RWPE1 (cell line): ENCODE measurements around the gene GLS.

Experiments
- CTCF ChIA-PET: fragments of 350-600 bp; sonication (Branson Sonifier 250); formaldehyde crosslinking; extraction: SDS; loops from one replicate; lab custom pipeline; 2021; lab: Yijun Ruan, JAX
- POLR2A ChIA-PET: fragments of 400-600 bp; formaldehyde crosslinking; extraction: SDS; loops from one replicate; lab custom pipeline; 2020; ENCODE audit warnings: antibody characterized with exemption; ENCODE audit not compliant: low non-redundant PET; lab: Yijun Ruan, JAX
- DNase-seq: peaks from one replicate; pipeline ENCODE4 v3.0.0; 2012; ENCODE audit warnings: low spot score
- H3K27ac ChIP-seq: fragments of 450-650 bp; 2 replicates; pipeline ENCODE4 v1.5.1; 2017
- CTCF ChIP-seq: fragments of 450-650 bp; conservative IDR thresholded peaks from 2 replicates; pipeline ENCODE4 v1.5.1; 2017; ENCODE audit warnings: low read depth, mild to moderate bottlenecking

The GLS gene

GRCh38 chr2:190920085-190920484 is 39.5 kb downstream of the GLS start:
- no peak for DNase-seq
- ChIA-PET POLR2A (no interaction called here), CTCF (no interaction called here)
- no peak for TF ChIP-seq CTCF
- no peak overlapping the region for H3K27ac ChIP-seq

- POLR2A ChIA-PET, result no interaction called here
- no peak for DNase-seq
- H3K27ac ChIP-seq, result no peak overlapping the region
Measured at GRCh38 chr2:190922376-190922775, 41.8 kb downstream of the GLS start.

GRCh38 chr2:190927301-190927700 is 46.7 kb downstream of the GLS start:
- no peak overlapping the region for H3K27ac ChIP-seq
- TF ChIP-seq CTCF, result no peak
- no peak for DNase-seq
- ChIA-PET CTCF (no interaction called here), POLR2A (no interaction called here)

More at GRCh38 chr2:190922376-190922775, 41.8 kb downstream of the GLS start:
- CTCF ChIA-PET, result no interaction called here
- TF ChIP-seq CTCF, result no peak

GRCh38 chr2:190929919-190930318 is 49.3 kb downstream of the GLS start:
- ChIA-PET POLR2A (no interaction called here), CTCF (no interaction called here)
- TF ChIP-seq CTCF, result no peak
- H3K27ac ChIP-seq, result no peak overlapping the region
- no peak for DNase-seq

GRCh38 chr2:190930411-190930810 is 49.8 kb downstream of the GLS start:
- TF ChIP-seq CTCF, result no peak
- CTCF ChIA-PET, result interaction anchor here (0.6 kb wide), 1 partner anchor 17 kb away, joined by 3 read pairs; no protein-coding TSS in a partner anchor
- H3K27ac ChIP-seq, result no peak overlapping the region
- POLR2A ChIA-PET, result no interaction called here
- no peak for DNase-seq

- ChIA-PET CTCF (interaction anchor here (0.6 kb wide), 1 partner anchor 18 kb away, joined by 3 read pairs; no protein-coding TSS in a partner anchor), POLR2A (no interaction called here)
- no peak overlapping the region for H3K27ac ChIP-seq
- DNase-seq, result no peak
- TF ChIP-seq CTCF, result no peak
Measured at GRCh38 chr2:190932514-190932913, 51.9 kb downstream of the GLS start.

- no peak overlapping the region for H3K27ac ChIP-seq
- DNase-seq, result no peak
- ChIA-PET POLR2A (no interaction called here), CTCF (no interaction called here)
- no peak for TF ChIP-seq CTCF
Measured at GRCh38 chr2:190933361-190933760, 52.7 kb downstream of the GLS start.
